ENCODE data around the gene SSR3.

GRCh38 chr3:156576651-156577348 is 21.9 kb upstream of the SSR3 start:
- TF ChIP-seq SIN3A (IDR thresholded peaks at IDR 0.05; ENCODE audit: borderline replicate concordance, insufficient read depth, low read length) = no peak
- TF ChIP-seq POLR2AphosphoS5 (IDR thresholded peaks at IDR 0.05; ENCODE audit: low read depth, low read length) = no peak
